Pulmonary artery endothelial cell (primary cell): Measurements from ENCODE around the gene ZSCAN12. TPM values are rescaled to one million over a fixed set of nuclear protein-coding genes. Genes with fewer than 3 reads are reported as not detected.
"Not testable (repeated sequence)": the region's sequence is repeated elsewhere in the genome, so short reads cannot be mapped to it uniquely, and the experiment has no call there.

ENCODE experiments used
- DNase-seq: peaks from one replicate; pipeline ENCODE4 v3.0.0-alpha.2; 2011; ENCODE audit warnings: low read depth, low spot score
- total RNA-seq: library from RNA; depleted of rRNA; stranded (reverse); fragments of >200 nt; gene quantifications from 2 replicates; pipeline ENCODE4 v1.2.3, GENCODE V29; 2014

Gene ZSCAN12
- total RNA-seq, 1 donor from 2014 or later = 3.6 TPM

DNA sequence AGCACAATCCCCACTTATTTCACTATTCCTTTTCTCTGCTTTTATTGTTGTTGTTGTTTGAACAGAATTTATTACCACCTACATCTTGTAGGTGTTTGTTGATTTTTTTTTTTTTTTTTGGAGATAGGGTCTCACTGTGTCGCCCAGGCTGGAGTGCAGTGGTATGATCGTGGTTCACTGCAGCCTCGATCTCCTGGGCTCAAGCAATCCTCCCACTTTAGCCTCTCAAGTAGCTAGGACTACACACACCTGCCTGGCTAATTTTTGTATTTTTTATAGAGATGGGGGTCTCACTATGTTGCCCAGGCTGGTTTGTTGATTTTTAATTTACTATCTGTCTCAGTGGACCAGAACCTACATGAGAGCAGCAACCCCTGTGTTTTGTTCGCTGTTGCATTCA lies 3.6 kb downstream of the ZSCAN12 start:
- no peak for DNase-seq

DNA sequence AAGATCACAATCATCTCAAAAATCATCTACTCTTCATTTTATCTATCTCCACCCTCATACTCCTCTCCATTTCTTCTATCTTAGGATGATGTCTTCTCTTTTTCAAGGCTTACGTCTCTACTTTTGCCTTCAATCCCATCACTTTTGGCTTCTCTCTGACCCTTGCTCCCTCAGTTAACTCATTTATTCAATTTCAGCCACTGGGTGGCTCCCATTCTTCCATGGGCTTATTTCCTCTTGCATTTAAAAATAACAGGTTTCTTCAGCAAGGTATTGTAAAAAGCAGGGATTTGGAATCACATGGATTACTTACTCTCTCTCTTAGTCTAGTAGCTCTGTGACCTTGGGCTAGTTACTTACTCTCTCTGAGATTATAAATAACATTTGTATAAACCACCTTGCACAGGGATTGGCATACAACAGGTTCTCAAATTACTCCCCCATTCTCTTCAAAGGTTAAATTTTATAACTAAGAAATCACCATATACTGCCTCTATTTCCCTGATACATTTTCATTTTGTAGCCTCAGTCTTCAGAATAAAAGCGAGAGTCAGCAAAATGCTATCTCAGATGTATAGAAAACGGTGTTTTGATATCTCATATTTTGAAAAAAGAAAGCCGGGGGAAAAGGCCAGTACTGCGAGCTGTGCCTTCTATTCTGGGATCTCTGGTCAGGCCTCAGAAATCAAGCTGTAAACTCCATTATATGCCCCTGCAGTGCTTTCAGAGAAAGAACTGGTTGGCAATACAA lies 5.5 kb downstream of the ZSCAN12 start:
- DNase-seq = no peak

DNA sequence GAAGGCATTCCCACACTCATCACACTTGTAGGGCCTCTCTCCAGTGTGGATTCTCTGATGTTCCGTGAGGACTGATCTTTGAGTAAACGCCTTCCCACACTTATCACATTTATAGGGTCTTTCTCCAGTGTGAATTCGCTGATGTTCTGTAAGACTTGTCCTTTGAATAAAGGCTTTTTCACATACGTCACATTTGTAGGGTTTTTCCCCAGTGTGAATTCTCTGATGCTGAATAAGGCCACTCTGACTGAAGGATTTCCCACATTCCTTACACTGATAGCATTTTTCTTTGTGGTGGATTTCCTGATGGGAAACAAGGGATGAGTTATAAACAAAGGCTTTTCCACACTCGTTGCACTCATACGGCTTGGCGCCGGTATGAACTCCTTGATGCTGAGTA lies 8.9 kb downstream of the ZSCAN12 start:
- DNase-seq = no peak

DNA sequence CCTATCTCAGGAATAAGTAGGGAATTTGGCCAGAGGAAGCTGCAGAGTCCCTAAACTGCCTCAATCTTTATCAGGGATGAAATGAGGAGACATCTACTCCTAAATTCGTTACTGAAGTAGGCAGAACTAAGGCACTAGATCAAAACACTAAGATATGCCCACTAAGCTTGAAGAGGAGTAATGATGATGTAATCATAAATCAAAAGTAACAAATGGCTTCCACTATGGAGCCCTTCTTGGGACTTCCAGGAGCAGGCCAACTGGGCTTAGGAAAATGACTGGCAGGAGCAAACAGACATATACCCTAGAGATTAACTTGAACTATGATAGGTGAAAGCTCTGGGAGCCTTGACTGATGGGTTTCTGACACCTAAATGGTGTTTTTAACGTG lies 15.4 kb downstream of the ZSCAN12 start:
- no peak for DNase-seq

DNA sequence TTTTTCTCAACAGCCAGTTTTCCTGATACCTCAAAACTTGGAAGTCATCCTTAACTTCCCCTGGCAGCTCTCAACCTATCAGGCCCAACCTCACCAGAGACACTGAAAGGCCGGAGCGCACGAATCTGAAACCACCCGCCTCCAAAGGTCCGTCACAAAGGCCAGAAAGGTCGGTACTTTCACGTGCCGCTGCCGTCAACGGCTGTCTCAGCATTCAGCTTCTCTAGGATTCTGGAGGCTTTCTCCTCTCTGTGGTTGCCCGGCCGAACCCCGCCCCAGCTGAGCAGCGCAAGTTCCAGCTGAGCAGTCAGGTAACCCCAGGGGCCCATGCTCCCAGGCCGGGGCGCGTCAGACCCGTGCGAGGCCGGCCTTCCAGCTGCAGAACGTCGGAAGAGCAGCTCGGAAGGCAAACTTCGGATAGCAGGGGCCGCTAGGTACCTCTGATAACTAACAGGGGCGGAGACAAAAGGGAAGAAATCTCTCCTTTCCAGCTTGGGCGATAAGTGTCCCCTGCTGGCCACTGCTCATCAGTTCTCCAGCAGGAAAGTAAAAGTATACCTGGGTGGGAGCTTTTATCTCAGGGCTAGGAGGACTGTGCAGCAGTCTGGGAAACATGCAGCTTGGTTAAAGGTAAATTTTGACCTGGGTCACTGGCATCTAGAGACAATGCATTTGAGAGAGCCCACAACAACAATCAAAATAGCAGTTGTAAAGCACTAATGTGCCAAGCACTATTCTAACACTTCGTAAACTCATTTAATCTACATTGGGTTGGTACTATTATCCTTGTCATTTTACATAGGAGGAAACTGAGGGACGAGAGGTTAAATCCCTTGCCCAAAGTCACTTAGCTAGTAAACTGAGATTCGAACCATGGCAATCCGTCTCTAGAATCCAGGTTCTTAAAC lies 16.1 kb downstream of the ZSCAN12 start:
- peak; percentile 75 for DNase-seq

DNA sequence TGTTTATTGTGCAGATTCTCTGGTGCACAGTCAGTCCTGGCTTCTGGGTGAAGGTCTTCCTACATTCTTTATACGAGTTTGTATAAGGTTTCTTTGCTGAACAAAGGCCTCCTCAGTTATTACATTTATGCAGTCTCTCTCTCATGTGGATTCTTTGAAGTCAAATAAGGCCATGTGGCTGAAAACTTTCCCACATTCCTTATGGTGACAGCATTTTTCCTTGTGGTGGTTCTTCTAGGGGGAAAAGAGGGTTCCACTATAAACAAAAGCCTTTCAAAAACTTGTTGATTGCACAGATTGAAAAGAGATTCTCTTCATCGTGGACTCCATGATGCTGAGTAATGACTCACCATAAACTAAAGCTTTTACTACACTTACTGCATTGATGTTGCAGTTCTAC lies 19.2 kb downstream of the ZSCAN12 start:
- DNase-seq = no peak

DNA sequence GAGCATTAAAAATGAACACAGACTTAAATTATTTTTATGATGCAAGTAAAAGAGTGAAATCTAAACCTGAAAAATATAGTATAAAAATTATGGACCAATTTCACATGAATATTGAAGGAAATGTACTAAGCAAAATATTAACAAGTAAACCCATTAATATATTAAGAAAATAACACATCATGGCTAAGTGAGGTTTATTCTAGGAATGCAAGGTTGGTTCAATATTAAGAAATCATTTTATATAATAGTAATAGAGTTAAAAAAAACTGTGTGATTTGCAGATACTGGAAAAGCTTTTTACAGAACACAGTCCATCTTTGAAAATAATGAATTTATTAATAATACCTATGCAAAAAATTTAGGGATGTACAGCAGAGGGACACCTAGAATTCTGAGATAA lies 20.9 kb downstream of the ZSCAN12 start:
- no peak for DNase-seq

DNA sequence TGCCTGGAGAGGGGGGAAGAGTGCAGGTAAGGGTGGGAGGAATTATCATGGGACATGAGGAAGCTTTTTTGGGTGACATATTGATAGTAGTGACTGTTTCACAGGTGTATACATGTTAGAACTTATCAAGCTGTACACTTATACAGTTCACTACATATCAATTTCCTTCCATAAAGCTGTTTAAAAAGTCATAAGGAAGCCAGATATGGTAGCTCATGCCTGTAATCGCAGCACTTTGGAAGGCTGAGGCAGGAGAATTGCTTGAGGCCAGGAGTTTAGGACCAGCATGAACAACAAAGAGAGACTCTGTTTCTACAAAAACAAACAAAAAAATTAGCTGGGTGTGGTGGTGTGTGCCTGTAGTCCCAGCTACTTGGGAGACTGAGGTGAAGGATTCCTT lies 21.7 kb downstream of the ZSCAN12 start:
- DNase-seq = no peak

DNA sequence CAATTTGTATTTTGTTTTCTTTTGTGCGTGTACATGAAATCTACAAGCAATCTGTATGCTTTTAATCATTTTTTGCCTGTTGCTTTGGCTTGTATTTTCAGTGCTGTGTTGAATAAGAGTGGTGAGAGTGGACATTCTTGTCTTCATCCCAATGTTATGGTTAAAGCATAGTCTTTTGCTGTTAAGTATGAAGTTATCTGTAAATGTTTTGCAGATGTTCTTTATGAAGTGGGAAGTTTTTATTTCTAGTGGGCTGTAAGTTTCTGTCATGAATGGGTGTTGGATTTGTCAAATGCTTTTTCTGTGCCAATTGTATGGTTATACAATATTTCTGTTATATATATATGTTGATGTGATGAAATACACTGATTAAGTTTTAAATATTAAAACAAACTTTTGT lies 25.6 kb downstream of the ZSCAN12 start:
- DNase-seq = no peak

DNA sequence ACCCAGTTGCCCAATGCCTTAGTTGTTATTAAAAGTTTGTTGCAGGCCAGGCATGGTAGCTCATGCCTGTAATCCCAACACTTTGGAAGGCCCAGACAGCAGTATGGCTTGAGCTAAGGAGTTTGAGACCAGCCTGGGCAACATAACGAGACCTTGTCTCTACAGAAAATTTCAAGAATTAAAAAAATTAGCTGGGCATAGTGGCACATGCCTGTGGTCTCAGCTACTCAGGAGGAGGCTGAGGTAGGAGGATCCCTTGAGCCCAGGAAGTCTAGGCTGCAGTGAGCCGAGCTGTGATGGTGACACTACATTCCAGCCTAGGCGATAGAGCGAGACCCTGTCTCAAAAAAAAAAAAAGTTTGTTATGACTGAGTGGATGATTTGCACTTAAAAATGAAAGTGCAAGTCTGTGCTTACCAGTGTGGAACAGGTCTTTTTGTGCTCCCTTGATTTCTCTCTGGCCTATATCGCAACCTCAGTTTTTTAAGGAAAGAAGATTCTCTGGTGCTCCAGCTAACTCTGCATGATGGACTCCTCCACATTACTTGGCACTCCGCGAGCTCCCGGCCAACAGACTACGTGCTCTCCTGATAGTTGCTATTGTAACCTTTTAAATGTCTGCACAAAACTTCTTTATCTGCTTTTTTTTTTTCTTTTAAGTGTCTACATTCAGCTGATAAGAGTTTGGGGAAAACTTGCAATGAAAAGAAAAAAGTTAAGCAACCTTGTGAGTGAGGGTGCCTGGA lies 27.7 kb downstream of the ZSCAN12 start:
- DNase-seq = no peak

DNA sequence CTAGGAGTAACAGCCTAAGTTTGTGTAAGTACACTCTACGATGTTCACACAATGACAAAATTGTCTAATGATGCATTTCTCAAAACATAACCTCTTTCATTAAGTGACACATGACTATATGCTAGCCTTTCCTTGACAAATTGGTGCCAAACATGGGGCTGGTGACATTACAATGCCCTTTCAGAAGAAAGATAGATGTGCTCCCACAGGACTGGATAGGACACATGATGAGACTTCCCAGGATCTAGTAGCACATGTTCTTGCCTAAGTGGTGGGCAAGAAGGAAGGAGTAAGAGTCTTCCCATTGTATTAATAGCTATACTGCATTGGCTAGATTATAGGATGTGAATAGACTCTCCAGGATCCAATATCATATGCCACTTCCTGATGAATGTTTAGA lies 28.3 kb downstream of the ZSCAN12 start:
- no peak for DNase-seq

DNA sequence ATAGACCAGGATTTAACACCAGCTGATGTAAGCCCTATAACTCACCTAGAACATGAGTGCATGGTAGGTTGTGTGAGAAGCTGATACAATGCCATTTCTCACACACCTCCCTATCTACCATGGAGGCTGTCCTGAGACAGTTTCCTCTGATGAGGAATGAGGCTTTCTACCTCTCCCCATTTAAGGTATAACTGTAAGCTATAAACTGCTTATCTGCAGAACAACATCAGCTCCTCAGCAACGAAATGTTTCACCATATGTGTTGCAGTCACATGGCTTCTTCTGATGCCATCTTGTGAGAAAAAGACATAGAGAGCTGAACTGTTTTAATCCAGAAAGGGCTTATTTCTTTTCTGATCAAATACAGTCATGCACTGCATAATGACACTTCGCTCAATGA lies 29.1 kb downstream of the ZSCAN12 start:
- no peak for DNase-seq

DNA sequence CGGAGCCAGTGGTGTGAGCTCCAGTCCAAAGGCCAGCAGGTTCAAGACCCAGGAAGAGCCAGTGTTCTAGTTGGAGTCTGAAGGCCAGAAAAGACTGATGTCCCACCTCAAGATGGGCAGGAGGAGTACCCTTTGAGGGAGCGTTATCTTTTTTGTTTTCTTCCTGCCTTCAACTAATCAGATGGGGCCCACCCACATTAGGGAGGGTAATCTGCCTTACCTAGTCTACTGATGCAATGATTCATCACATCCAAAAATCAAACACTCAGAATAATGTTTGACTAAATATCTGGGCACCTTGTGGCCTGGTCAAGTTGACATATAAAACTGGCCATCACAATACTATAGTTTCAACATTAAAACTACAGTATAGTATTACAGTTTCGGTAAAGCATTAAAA lies 30.1 kb downstream of the ZSCAN12 start:
- no peak for DNase-seq

DNA sequence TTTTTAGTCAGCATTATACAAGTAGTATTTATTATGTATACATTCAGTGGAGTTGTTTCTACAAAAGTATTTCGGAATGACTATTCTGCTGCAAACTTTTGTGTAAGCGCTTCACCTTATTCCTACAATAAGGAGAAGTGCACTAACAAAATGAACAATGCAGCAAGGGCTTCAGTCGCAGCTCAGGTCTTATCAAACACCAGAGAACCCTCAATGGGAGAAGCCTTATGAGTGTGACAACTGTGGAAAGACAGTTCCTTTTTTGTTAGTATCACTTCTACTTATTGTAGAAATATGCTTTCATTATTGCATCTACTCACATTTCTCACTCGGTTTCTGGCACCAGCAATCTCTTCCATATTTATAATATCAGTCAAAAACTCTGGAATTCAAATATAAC lies 31.0 kb downstream of the ZSCAN12 start:
- no peak for DNase-seq

DNA sequence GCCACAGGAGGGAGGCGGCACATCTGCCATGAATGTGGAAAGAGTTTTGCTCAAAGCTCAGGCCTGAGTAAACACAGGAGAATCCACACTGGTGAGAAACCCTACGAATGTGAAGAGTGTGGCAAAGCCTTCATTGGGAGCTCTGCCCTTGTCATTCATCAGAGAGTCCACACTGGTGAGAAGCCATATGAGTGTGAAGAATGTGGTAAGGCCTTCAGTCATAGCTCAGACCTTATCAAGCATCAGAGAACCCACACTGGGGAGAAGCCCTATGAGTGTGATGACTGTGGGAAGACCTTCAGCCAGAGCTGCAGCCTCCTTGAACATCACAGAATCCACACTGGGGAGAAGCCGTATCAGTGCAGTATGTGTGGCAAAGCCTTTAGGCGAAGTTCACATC lies 34.0 kb downstream of the ZSCAN12 start:
- not testable (repeated sequence) for DNase-seq

DNA sequence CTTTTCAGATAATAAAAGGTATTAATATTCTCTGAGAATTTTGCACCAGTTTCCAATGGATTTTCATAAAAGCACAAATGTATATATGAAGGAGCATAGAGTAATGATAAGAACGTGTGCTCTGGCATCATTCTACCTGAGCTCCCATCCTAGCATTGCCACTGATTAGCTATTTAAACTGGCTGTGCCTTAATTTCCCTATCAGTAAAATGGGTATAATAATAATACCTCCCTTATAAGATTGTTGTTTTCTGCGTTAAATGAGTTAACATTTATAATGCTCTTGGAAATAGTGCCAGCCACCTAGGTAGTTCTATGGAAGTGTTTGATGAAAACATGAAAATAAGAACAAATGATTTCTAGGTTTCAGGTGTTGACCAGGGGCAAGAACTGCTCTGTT lies 38.6 kb downstream of the ZSCAN12 start:
- DNase-seq = no peak

DNA sequence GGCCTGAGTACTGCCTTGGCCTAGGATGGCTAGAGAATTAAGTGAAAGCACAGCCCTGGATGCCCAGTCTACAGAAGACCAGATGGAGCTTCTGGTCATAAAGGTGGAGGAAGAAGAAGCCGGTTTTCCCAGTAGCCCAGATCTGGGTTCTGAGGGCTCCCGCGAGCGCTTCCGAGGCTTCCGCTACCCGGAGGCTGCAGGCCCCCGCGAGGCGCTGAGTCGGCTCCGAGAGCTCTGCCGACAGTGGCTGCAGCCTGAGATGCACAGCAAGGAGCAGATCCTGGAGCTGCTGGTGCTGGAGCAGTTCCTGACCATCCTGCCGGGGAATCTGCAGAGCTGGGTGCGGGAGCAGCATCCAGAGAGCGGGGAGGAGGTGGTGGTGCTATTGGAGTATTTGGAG lies 40.0 kb downstream of the ZSCAN12 start:
- not testable (repeated sequence) for DNase-seq

DNA sequence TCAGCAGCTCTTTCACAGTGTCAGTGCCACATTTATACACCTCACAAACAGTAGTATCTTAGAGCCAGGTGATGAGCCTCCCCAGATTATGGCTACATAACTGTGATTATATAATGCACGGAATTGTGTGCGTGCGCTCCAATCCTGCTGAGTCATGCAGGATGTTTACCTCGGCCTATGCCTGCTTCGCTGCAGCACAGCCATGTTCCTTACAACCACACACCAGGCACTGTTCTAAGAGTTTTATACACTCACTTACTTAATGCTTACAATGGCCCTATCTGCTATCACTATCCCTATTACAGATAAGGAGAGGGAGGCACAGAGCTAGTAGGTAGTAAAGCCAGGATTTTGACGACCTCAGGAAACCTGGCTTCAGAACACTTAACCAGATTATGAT lies 42.5 kb downstream of the ZSCAN12 start:
- DNase-seq = peak; percentile 30

DNA sequence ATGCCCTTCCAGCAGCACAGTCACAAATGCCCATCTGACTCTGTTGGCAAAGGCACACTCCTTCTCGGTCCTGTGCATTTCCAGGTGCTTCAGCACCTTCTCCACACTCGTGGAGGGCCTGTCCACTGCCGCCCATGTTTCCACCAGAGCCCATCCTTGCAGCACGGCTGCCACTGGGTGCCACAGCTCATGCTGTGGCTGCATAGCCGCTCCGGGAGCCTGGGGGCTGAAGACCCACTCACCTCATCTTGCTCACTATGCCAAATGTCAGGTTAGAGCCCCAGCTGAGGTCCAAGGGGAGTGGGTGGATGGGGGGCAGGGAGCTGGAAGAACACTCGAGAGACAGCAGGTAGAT lies 42.9 kb downstream of the ZSCAN12 start:
- DNase-seq = no peak

DNA sequence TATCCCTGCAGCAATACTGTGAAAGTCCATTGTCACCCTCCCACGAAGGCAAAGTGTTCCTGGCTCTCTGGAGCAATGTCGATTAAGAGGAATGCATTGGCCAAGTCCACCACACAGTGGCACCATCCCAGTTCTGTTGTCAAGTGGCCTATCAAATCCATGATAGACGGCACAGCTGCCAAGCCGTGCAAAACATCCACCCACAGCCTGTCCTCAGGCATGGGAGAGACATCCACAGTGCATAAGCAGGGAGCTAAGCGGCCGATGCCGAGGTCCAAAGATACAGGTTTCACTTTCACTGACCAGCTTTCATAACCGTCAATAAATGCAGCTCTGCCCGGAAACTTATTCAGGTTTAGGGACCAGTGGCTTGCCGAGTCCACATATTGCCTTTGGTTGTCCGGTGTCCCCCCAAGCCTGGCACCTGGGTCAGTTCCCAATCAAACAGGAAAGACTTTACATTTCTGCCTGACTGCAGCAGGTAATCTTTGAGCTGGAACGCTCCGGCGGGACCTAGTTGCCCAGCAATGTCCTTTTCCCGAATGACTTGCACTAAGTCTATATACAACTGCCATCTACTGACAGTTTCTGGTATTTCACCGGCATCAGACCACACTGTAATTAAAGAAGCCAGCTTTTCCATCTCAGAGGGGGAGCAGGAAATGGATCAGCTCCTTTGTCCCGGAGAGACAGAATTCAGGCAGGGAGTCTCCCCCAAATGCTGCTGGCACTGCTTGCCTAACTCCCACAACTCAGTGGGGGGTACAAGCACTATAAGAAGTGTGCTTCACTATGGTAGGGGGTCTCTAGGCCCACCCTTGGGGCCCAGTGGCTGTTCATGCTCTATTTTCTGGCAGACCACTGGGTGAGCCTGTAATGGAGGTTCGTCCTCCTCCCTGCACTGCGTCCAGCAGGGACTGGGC lies 43.5 kb downstream of the ZSCAN12 start:
- peak; percentile 72 for DNase-seq
